ENCODE results near the gene DMAC1. TPM values are rescaled to one million over a fixed set of nuclear protein-coding genes. Genes with fewer than 3 reads are reported as not detected.

Gene DMAC1
- polyA plus RNA-seq, 1 donor from 2014 or later, result 34.9 TPM

- H3K36me3 ChIP-seq (ENCODE audit: insufficient read depth, low read length), result no peaks in the 10 kb centered on the region
- no peaks in the 10 kb centered on the region for H3K9me3 ChIP-seq (ENCODE audit: low read length)
- H3K27me3 ChIP-seq (ENCODE audit: insufficient read depth, low read depth, low read length), result no peaks in the 10 kb centered on the region
- H3K4me3 ChIP-seq (ENCODE audit: low read length), result no peak overlapping the region
- no peak overlapping the region for H3K9ac ChIP-seq (ENCODE audit: low read length)
- H3K79me2 ChIP-seq (replicated peaks; ENCODE audit: insufficient read depth, low read length), result peaks cover 7% of the 10 kb centered on the region
- H3K9me2 ChIP-seq (ENCODE audit: insufficient read depth, low read length), result no peaks in the 10 kb centered on the region
- H4K20me1 ChIP-seq (ENCODE audit: insufficient read depth), result no peaks in the 10 kb centered on the region
- H3K4me2 ChIP-seq (ENCODE audit: low read length), result no peak overlapping the region
- H3F3A ChIP-seq (ENCODE audit: insufficient read depth, low read length, poor library complexity, severe bottlenecking), result no peaks in the 10 kb centered on the region
- H2AFZ ChIP-seq (ENCODE audit: low read depth, low read length), result no peak overlapping the region
- no peak overlapping the region for H3K27ac ChIP-seq (ENCODE audit: low read length)
- TF ChIP-seq RAD21 (conservative IDR thresholded peaks at IDR 0.05) (no peak), SMC3 (conservative IDR thresholded peaks at IDR 0.05; ENCODE audit: poor library complexity) (no peak), EP300 (conservative IDR thresholded peaks at IDR 0.05; ENCODE audit: poor library complexity, severe bottlenecking) (no peak), POLR2AphosphoS5 (IDR thresholded peaks at IDR 0.05) (no peak), REST (IDR thresholded peaks at IDR 0.05; ENCODE audit: borderline replicate concordance) (no peak), EZH2 (IDR thresholded peaks at IDR 0.05; ENCODE audit: borderline replicate concordance, insufficient read depth, low read length, poor library complexity, severe bottlenecking) (no peak), CTCF (IDR thresholded peaks at IDR 0.05; ENCODE audit: poor library complexity, severe bottlenecking) (no peak), MXI1 (conservative IDR thresholded peaks at IDR 0.05; ENCODE audit: poor library complexity, severe bottlenecking) (no peak), TAF1 (IDR thresholded peaks at IDR 0.05; ENCODE audit: low read depth) (no peak)
These were observed 5.4 kb downstream of the DMAC1 start for GRCh38 chr9:7794196-7794595.

GRCh38 chr9:7791394-7791793 lies 8.2 kb downstream of the DMAC1 start:
- no peaks in the 10 kb centered on the region for H3K79me2 ChIP-seq (replicated peaks; ENCODE audit: insufficient read depth, low read length)
- H3K36me3 ChIP-seq (ENCODE audit: insufficient read depth, low read length), result no peaks in the 10 kb centered on the region
- H3K27me3 ChIP-seq (ENCODE audit: insufficient read depth, low read depth, low read length), result no peaks in the 10 kb centered on the region
- no peak overlapping the region for H3K4me3 ChIP-seq (ENCODE audit: low read length)
- no peaks in the 10 kb centered on the region for H4K20me1 ChIP-seq (ENCODE audit: insufficient read depth)
- H3K4me2 ChIP-seq (ENCODE audit: low read length), result no peak overlapping the region
- no peaks in the 10 kb centered on the region for H3F3A ChIP-seq (ENCODE audit: insufficient read depth, low read length, poor library complexity, severe bottlenecking)
- H2AFZ ChIP-seq (ENCODE audit: low read depth, low read length), result no peak overlapping the region
- H3K9me2 ChIP-seq (ENCODE audit: insufficient read depth, low read length), result no peaks in the 10 kb centered on the region
- H3K9me3 ChIP-seq (ENCODE audit: low read length), result no peaks in the 10 kb centered on the region
- no peak overlapping the region for H3K9ac ChIP-seq (ENCODE audit: low read length)
- H3K27ac ChIP-seq (ENCODE audit: low read length), result no peak overlapping the region
- TF ChIP-seq POLR2AphosphoS5 (IDR thresholded peaks at IDR 0.05) (no peak), RAD21 (conservative IDR thresholded peaks at IDR 0.05) (no peak)

- Histone ChIP-seq H3K36me3 (ENCODE audit: insufficient read depth, low read length) (no peaks in the 10 kb centered on the region), H3K4me2 (ENCODE audit: low read length) (no peak overlapping the region), H3K9me2 (ENCODE audit: insufficient read depth, low read length) (no peaks in the 10 kb centered on the region), H3K27ac (ENCODE audit: low read length) (no peak overlapping the region), H3F3A (ENCODE audit: insufficient read depth, low read length, poor library complexity, severe bottlenecking) (no peaks in the 10 kb centered on the region), H3K4me3 (ENCODE audit: low read length) (no peak overlapping the region), H3K9ac (ENCODE audit: low read length) (no peak overlapping the region), H4K20me1 (ENCODE audit: insufficient read depth) (no peaks in the 10 kb centered on the region), H3K27me3 (ENCODE audit: insufficient read depth, low read depth, low read length) (no peaks in the 10 kb centered on the region), H2AFZ (ENCODE audit: low read depth, low read length) (no peak overlapping the region), H3K9me3 (ENCODE audit: low read length) (no peaks in the 10 kb centered on the region), H3K79me2 (replicated peaks; ENCODE audit: insufficient read depth, low read length) (no peaks in the 10 kb centered on the region)
- TF ChIP-seq CTCF (IDR thresholded peaks at IDR 0.05; ENCODE audit: poor library complexity, severe bottlenecking) (no peak), MXI1 (conservative IDR thresholded peaks at IDR 0.05; ENCODE audit: poor library complexity, severe bottlenecking) (no peak), SMC3 (conservative IDR thresholded peaks at IDR 0.05; ENCODE audit: poor library complexity) (no peak), EZH2 (IDR thresholded peaks at IDR 0.05; ENCODE audit: borderline replicate concordance, insufficient read depth, low read length, poor library complexity, severe bottlenecking) (no peak), POLR2AphosphoS5 (IDR thresholded peaks at IDR 0.05) (no peak), TAF1 (IDR thresholded peaks at IDR 0.05; ENCODE audit: low read depth) (no peak), REST (IDR thresholded peaks at IDR 0.05; ENCODE audit: borderline replicate concordance) (no peak), EP300 (conservative IDR thresholded peaks at IDR 0.05; ENCODE audit: poor library complexity, severe bottlenecking) (no peak), RAD21 (conservative IDR thresholded peaks at IDR 0.05) (no peak)
These were observed 8.8 kb downstream of the DMAC1 start for GRCh38 chr9:7790819-7791182.

Data from neural cell (in vitro differentiated cells).